ENCODE data around the gene SPATA31D3. TPM values are rescaled to one million over a fixed set of nuclear protein-coding genes. Genes with fewer than 3 reads are reported as not detected.
"Not testable (repeated sequence)": the region's sequence is repeated elsewhere in the genome, so short reads cannot be mapped to it uniquely, and the experiment has no call there.

Gene SPATA31D3
- total RNA-seq, 2 donors from 2014 or later = not detected

DNA sequence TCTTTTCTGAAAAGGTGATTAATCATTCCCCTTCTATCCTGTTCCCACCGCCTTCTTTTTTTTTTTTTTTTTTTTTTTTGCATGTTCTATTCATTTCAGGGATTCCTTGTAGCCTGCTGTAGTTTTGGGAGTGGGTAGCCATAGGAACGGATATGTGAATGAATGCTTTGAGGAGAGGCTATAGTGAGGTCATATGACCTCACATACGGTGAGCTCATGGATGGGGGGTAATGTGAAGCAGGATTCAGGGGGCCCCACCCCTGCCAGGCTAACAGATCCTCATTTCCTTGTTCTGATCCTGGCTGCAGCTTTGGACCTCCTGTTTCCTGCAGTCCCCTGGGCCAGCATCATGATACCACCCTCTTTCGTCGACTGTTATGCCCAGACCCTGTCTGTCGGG lies 13.2 kb upstream of the SPATA31D3 start:
- not testable (repeated sequence) for DNase-seq; H3K27ac ChIP-seq (ENCODE audit: low read depth, low read length); H3K27me3 ChIP-seq (ENCODE audit: control insufficient read depth, insufficient read depth, low read length, poor library complexity, severe bottlenecking); H3K27me3 Mint-ChIP-seq (ENCODE audit: insufficient read depth); H3K4me1 Mint-ChIP-seq; H3K36me3 ChIP-seq (ENCODE audit: control insufficient read depth, insufficient read depth, low read length); H3K9ac ChIP-seq (ENCODE audit: extremely low read depth, low read length, poor library complexity, severe bottlenecking); H3K9me3 ChIP-seq (ENCODE audit: control insufficient read depth, low read length); H3K4me3 ChIP-seq (ENCODE audit: low read length); H3K36me3 Mint-ChIP-seq (ENCODE audit: low read depth); H3K27ac Mint-ChIP-seq; H3K9me3 Mint-ChIP-seq; H3K4me3 Mint-ChIP-seq; H3K4me1 ChIP-seq (ENCODE audit: control insufficient read depth, insufficient read depth, low read length)
- no CpG with 5 or more reads among the region's 6 CpGs for WGBS, 2 experiments (ENCODE audit: insufficient coverage in 1 of 2, insufficient read length in 1 of 2)

GRCh38 chr9:81933547-81933946 lies 9.8 kb upstream of the SPATA31D3 start:
- H3K27me3 ChIP-seq (ENCODE audit: control insufficient read depth, insufficient read depth, low read length, poor library complexity, severe bottlenecking); H3K9ac ChIP-seq (ENCODE audit: extremely low read depth, low read length, poor library complexity, severe bottlenecking); H3K27me3 Mint-ChIP-seq (ENCODE audit: insufficient read depth); H3K4me3 ChIP-seq (ENCODE audit: low read length); H3K4me1 Mint-ChIP-seq; H3K36me3 Mint-ChIP-seq (ENCODE audit: low read depth); H3K27ac Mint-ChIP-seq; H3K4me3 Mint-ChIP-seq; H3K9me3 Mint-ChIP-seq; H3K4me1 ChIP-seq (ENCODE audit: control insufficient read depth, insufficient read depth, low read length); H3K36me3 ChIP-seq (ENCODE audit: control insufficient read depth, insufficient read depth, low read length); H3K9me3 ChIP-seq (ENCODE audit: control insufficient read depth, low read length); DNase-seq; H3K27ac ChIP-seq (ENCODE audit: low read depth, low read length): not testable (repeated sequence)
- WGBS, 2 experiments (ENCODE audit: insufficient coverage in 1 of 2, insufficient read length in 1 of 2) = no CpG with 5 or more reads among the region's 3 CpGs

- H3K27ac ChIP-seq (ENCODE audit: low read depth, low read length); H3K4me1 ChIP-seq (ENCODE audit: control insufficient read depth, insufficient read depth, low read length); H3K27me3 ChIP-seq (ENCODE audit: control insufficient read depth, insufficient read depth, low read length, poor library complexity, severe bottlenecking); H3K27ac Mint-ChIP-seq; H3K4me1 Mint-ChIP-seq; DNase-seq; H3K9me3 Mint-ChIP-seq; H3K4me3 Mint-ChIP-seq; H3K9me3 ChIP-seq (ENCODE audit: control insufficient read depth, low read length); H3K36me3 ChIP-seq (ENCODE audit: control insufficient read depth, insufficient read depth, low read length); H3K4me3 ChIP-seq (ENCODE audit: low read length); H3K9ac ChIP-seq (ENCODE audit: extremely low read depth, low read length, poor library complexity, severe bottlenecking); H3K36me3 Mint-ChIP-seq (ENCODE audit: low read depth): not testable (repeated sequence)
- no CpG with 5 or more reads among the region's 3 CpGs for WGBS, 2 experiments (ENCODE audit: insufficient coverage in 1 of 2, insufficient read length in 1 of 2)
- peaks cover 19% of the 10 kb centered on the region for H3K27me3 Mint-ChIP-seq (ENCODE audit: insufficient read depth)
Observed at GRCh38 chr9:81948650-81949049, 5.3 kb downstream of the SPATA31D3 start.

- peaks cover 2% of the 10 kb centered on the region for H3K36me3 Mint-ChIP-seq (ENCODE audit: low read depth)
- H3K9me3 Mint-ChIP-seq = peaks cover 35% of the 10 kb centered on the region
- H3K27me3 ChIP-seq (ENCODE audit: control insufficient read depth, insufficient read depth, low read length, poor library complexity, severe bottlenecking) = no peaks in the 10 kb centered on the region
- no peak overlapping the region for H3K4me3 ChIP-seq (ENCODE audit: low read length)
- peaks cover 15% of the 10 kb centered on the region for H3K9me3 ChIP-seq (ENCODE audit: control insufficient read depth, low read length)
- H3K27ac Mint-ChIP-seq = no peak overlapping the region
- no peaks in the 10 kb centered on the region for H3K36me3 ChIP-seq (ENCODE audit: control insufficient read depth, insufficient read depth, low read length)
- no peak overlapping the region for H3K27ac ChIP-seq (ENCODE audit: low read depth, low read length)
- WGBS, 2 experiments (ENCODE audit: insufficient coverage in 1 of 2, insufficient read length in 1 of 2) = no CpG with 5 or more reads among the region's 1 CpG
- no peak overlapping the region for H3K9ac ChIP-seq (ENCODE audit: extremely low read depth, low read length, poor library complexity, severe bottlenecking)
- no peak for TF ChIP-seq CTCF (conservative IDR thresholded peaks at IDR 0.05)
- H3K4me3 Mint-ChIP-seq = no peak overlapping the region
- DNase-seq = no peak
- no peaks in the 10 kb centered on the region for H3K4me1 ChIP-seq (ENCODE audit: control insufficient read depth, insufficient read depth, low read length)
- no peaks in the 10 kb centered on the region for H3K4me1 Mint-ChIP-seq
- peaks cover 19% of the 10 kb centered on the region for H3K27me3 Mint-ChIP-seq (ENCODE audit: insufficient read depth)
Observed at GRCh38 chr9:81953096-81953495, 9.8 kb downstream of the SPATA31D3 start.

All from endodermal cell (in vitro differentiated cells).